Ovary (tissue), 9 donors: ENCODE results near the gene INS. TPM values are rescaled to one million over a fixed set of nuclear protein-coding genes. Genes with fewer than 3 reads are reported as not detected.

ENCODE experiments used
- DNase-seq, 5 donors: peaks; one replicate each; pipeline ENCODE4 v3.0.0-alpha.2; 2019 to 2020
- H3K27ac ChIP-seq, 2 donors: fragments of 200-600 bp; one replicate each; pipeline versions ENCODE4 v1.5.1 to v1.8.0; 2019 to 2022
- H3K27me3 ChIP-seq: fragments of 200-600 bp; one replicate; pipeline ENCODE4 v1.8.0; 2022
- H3K36me3 ChIP-seq: fragments of 200-600 bp; sonication (generic); one replicate; pipeline ENCODE4 v1.5.1; 2019
- H3K4me1 ChIP-seq: one replicate; pipeline ENCODE4 v1.8.1; 2013; ENCODE audit warnings: mild to moderate bottlenecking, moderate library complexity; ENCODE audit not compliant: insufficient read depth
- H3K4me3 ChIP-seq: fragments of 200-600 bp; sonication (generic); one replicate; pipeline ENCODE4 v1.5.1; 2017
- H3K9me3 ChIP-seq, 2 donors: fragments of 200-600 bp in 1 of 2; sonication (generic) in 1 of 2; one replicate each; pipeline versions ENCODE4 v1.5.1 to v1.8.1; 2013 to 2019; ENCODE audit warnings: mild to moderate bottlenecking in 1 of 2, moderate library complexity in 1 of 2
- CTCF ChIP-seq, 3 donors: fragments of 450-650 bp in 2 of 3; fragments of 200-600 bp in 1 of 3; IDR thresholded peaks; one replicate each; pipeline versions ENCODE4 v1.5.1 to v1.8.0; 2016 to 2022; ENCODE audit warnings: antibody characterized with exemption in 3 of 3, mild to moderate bottlenecking in 1 of 3
- EP300 ChIP-seq: sonication (generic); formaldehyde crosslinking; IDR thresholded peaks from one replicate; pipeline ENCODE4 v1.6.1; 2017; ENCODE audit warnings: antibody characterized with exemption
- POLR2A ChIP-seq: fragments of 450-650 bp; IDR thresholded peaks from one replicate; pipeline ENCODE4 v1.6.1; 2017; ENCODE audit warnings: antibody characterized with exemption, mild to moderate bottlenecking, moderate library complexity
- WGBS, 3 donors: extraction: QIAGEN DNeasy Blood & Tissue Kit in 1 of 3; methylation state at CpG; one replicate each; pipeline versions ENCODE4 v1.1.5 to v1.1.7; 2013 to 2017; 5-methylcytosine and 5-hydroxymethylcytosine counted together
- intact Hi-C, 4 donors: fragments of 100-400 bp; cut with DNase I; formaldehyde crosslinking; loops; one replicate each; pipeline versions ENCODE4 v1.11.0 to v1.15.1; 2022 to 2023
- polyA plus RNA-seq, 2 donors: library from polyadenylated mRNA; stranded (reverse); fragments of 200-250 nt in 1 of 2; fragments of 350-450 nt in 1 of 2; fragmentation: Illumina TruSeq in 1 of 2; extraction: RNeasy Lipid Tissue Mini Kit (QIAGEN cat#74804) in 1 of 2; gene quantifications; one replicate each; pipeline ENCODE4 v1.2.3, GENCODE V29; 2013 to 2014
- total RNA-seq, 7 donors: library from RNA; depleted of rRNA in 2 of 7; stranded (reverse); fragments of >200 nt in 2 of 7; fragmentation: NEBNext Ultra II Directional in 3 of 7; extraction: Animal tissue kit (Norgen Biotek cat#: 25700) in 3 of 7; gene quantifications; one replicate each; pipeline versions ENCODE4 v1.1.0 to v1.2.4, GENCODE V29; 2016 to 2023
- donor health status: DM: no; HTN: no; CAD: no; lungs with moderate emphysema.
- donor health status: DM: no; HTN: no; CAD: no.
- donor health status: Bipolar disorder and iron deficiency.
- donor health status: DM: yes; HTN: yes; CAD: no.
- donor health status: DM: no; HTN: no; CAD: no.
- donor health status: DM: yes; HTN: yes; CAD: no.

The INS gene
- total and polyA plus RNA-seq, 9 donors = 0.89 to 1.4 TPM; not detected in 7

- no peaks in the 10 kb centered on the region for H3K27me3 ChIP-seq
- no peak for DNase-seq
- no peak overlapping the region for H3K27ac ChIP-seq
- no peaks in the 10 kb centered on the region for H3K4me1 ChIP-seq
- no peaks in the 10 kb centered on the region for H3K36me3 ChIP-seq
- H3K9me3 ChIP-seq = no peaks in the 10 kb centered on the region
- WGBS, 3 donors = 55 to 60% (median 59%) methylated on average over 23 to 24 of the region's 24 CpGs
- H3K4me3 ChIP-seq = no peak overlapping the region
- intact Hi-C loops = no loop called here
- TF ChIP-seq POLR2A (no peak), CTCF (IDR thresholded peaks at IDR 0.05) (no peak), EP300 (no peak)
Observed at GRCh38 chr11:2132874-2133240, 28.2 kb downstream of the INS start.

- H3K4me3 ChIP-seq = no peak overlapping the region
- no peaks in the 10 kb centered on the region for H3K4me1 ChIP-seq
- TF ChIP-seq POLR2A (no peak), EP300 (no peak), CTCF (IDR thresholded peaks at IDR 0.05) (no peak)
- H3K9me3 ChIP-seq = no peaks in the 10 kb centered on the region
- no peaks in the 10 kb centered on the region for H3K36me3 ChIP-seq
- no peak overlapping the region for H3K27ac ChIP-seq
- DNase-seq = no peak
- WGBS, 3 donors = 51 to 61% (median 60%) methylated on average over 6 of the region's 6 CpGs
- intact Hi-C loops = no loop called here
- H3K27me3 ChIP-seq = no peaks in the 10 kb centered on the region
Observed at GRCh38 chr11:2132246-2132645, 28.8 kb downstream of the INS start.

GRCh38 chr11:2131371-2132236 lies 29.4 kb downstream of the INS start:
- intact Hi-C loops = no loop called here
- H3K27me3 ChIP-seq = no peaks in the 10 kb centered on the region
- 79 to 87% (median 80%) methylated on average over 28 of the region's 28 CpGs for WGBS, 3 donors
- no peaks in the 10 kb centered on the region for H3K4me1 ChIP-seq
- H3K4me3 ChIP-seq = no peak overlapping the region
- TF ChIP-seq EP300 (no peak), CTCF (IDR thresholded peaks at IDR 0.05) (no peak), POLR2A (no peak)
- H3K27ac ChIP-seq = no peak overlapping the region
- no peaks in the 10 kb centered on the region for H3K36me3 ChIP-seq
- H3K9me3 ChIP-seq = no peaks in the 10 kb centered on the region
- DNase-seq = no peak

GRCh38 chr11:2130881-2131352 lies 30.1 kb downstream of the INS start:
- Histone ChIP-seq H3K4me3 (no peak overlapping the region), H3K9me3 (no peaks in the 10 kb centered on the region), H3K36me3 (no peaks in the 10 kb centered on the region), H3K27ac (no peak overlapping the region), H3K27me3 (no peaks in the 10 kb centered on the region), H3K4me1 (no peaks in the 10 kb centered on the region)
- no peak for TF ChIP-seq CTCF (IDR thresholded peaks at IDR 0.05)
- TF ChIP-seq EP300 = no peak
- no peak for TF ChIP-seq POLR2A
- intact Hi-C loops = no loop called here
- WGBS, 3 donors = 74 to 85% (median 76%) methylated on average over 17 to 18 of the region's 18 CpGs
- DNase-seq = no peak
